ENCODE data around the gene MSGN1. TPM values are rescaled to one million over a fixed set of nuclear protein-coding genes. Genes with fewer than 3 reads are reported as not detected.

MSGN1 gene, protein sequence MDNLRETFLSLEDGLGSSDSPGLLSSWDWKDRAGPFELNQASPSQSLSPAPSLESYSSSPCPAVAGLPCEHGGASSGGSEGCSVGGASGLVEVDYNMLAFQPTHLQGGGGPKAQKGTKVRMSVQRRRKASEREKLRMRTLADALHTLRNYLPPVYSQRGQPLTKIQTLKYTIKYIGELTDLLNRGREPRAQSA
- total RNA-seq (not detected), polyA plus RNA-seq (not detected)

DNA sequence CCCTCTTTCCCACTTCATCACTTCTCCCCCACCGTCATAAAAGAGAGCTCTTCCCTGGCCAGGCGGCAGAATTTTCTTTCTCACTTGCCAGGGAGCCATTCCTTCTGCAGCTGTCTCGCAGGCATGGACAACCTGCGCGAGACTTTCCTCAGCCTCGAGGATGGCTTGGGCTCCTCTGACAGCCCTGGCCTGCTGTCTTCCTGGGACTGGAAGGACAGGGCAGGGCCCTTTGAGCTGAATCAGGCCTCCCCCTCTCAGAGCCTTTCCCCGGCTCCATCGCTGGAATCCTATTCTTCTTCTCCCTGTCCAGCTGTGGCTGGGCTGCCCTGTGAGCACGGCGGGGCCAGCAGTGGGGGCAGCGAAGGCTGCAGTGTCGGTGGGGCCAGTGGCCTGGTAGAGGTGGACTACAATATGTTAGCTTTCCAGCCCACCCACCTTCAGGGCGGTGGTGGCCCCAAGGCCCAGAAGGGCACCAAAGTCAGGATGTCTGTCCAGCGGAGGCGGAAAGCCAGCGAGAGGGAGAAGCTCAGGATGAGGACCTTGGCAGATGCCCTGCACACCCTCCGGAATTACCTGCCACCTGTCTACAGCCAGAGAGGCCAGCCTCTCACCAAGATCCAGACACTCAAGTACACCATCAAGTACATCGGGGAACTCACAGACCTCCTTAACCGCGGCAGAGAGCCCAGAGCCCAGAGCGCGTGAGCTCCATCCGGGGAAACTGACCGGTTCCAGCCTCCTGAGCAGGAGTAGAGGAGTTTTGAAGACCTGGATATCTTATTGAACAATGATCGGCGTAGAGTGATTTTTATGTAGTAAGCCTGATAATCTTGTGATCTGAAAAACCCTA lies at the start of gene MSGN1:
Gene MSGN1, plus strand, starts transcription at position 65 of the 850 bp plus-strand sequence. Its CDS starts 59 bp downstream, at position 124.
- Histone ChIP-seq H3K27ac (ENCODE audit: low read depth) (no peak within 1 kb of the TSS), H3K36me3 (ENCODE audit: insufficient read depth) (no peaks in the 10 kb centered on the region), H3K4me3 (ENCODE audit: low read depth, low read length) (no peak within 1 kb of the TSS), H3K4me1 (ENCODE audit: insufficient read depth) (no peaks in the 10 kb centered on the region)
- 86% methylated on average over 26 of the region's 26 CpGs for WGBS
- no peak for DNase-seq (ENCODE audit: extremely low spot score)

DNA sequence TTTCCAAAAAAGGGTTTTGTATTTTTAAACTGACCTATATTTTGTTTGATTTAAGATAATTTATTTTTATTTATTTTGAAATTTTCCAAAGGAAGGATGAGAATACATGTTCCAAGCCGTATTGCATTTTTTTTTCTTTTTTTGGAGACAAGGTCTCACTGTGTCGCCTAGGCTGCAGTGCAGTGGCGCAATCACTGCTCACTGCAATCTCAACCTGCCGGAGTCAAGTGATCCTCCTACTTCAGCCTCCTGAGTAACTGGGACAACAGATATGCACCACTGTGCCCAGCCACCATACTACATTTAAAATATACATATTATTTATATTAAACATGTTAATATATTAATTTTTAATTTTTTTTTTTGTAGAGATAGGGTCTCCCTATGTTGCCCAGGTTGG lies 47.4 kb upstream of the MSGN1 start:
- Histone ChIP-seq H3K27ac (ENCODE audit: low read depth) (no peak overlapping the region), H3K4me1 (ENCODE audit: insufficient read depth) (no peaks in the 10 kb centered on the region), H3K36me3 (ENCODE audit: insufficient read depth) (peaks cover 2% of the 10 kb centered on the region), H3K4me3 (ENCODE audit: low read depth, low read length) (no peak overlapping the region)
- WGBS = 97% methylated on average over 4 of the region's 4 CpGs
- no peak for DNase-seq (ENCODE audit: extremely low spot score)

DNA sequence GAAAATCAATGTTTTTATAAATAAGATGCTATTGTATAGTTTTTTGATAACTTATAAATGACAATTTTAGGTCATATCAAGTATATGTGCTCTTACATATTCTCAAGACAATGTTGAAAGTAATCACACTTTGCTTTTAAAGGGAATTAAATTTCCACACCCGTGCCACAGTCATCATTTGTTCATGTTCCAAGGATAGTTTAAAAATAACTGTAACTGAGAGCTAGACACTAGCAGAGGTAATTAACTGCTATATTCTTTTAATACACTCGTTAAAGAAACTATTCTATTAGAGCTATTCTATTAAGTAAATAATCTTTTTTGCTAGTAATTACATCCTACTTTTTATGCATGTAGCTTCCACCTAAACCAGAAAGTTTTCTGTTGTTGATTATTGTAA lies 44.3 kb upstream of the MSGN1 start:
- DNase-seq (ENCODE audit: extremely low spot score) = no peak
- no peak overlapping the region for H3K4me3 ChIP-seq (ENCODE audit: low read depth, low read length)
- no peaks in the 10 kb centered on the region for H3K4me1 ChIP-seq (ENCODE audit: insufficient read depth)
- WGBS = 97% methylated on average over 2 of the region's 2 CpGs
- H3K36me3 ChIP-seq (ENCODE audit: insufficient read depth) = peaks cover 2% of the 10 kb centered on the region
- no peak overlapping the region for H3K27ac ChIP-seq (ENCODE audit: low read depth)

DNA sequence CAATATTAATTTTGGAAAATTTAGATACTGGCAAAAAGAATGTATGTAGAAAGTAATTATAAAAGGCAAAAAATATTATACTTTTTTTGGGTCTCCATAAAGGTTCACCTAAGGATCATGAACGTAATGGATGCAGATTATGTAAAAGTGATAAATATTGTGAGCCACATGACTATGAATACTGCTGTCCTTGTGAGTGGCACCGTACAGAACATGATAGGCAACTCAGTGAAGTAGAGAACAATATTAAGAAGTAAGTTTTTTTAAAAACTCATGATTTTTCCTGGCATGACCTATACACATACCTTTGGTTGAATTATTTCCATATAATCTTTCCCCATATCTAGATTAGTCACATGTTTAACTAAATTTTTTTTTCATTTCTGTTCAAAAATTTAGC lies 43.7 kb upstream of the MSGN1 start:
- Histone ChIP-seq H3K4me1 (ENCODE audit: insufficient read depth) (no peaks in the 10 kb centered on the region), H3K4me3 (ENCODE audit: low read depth, low read length) (no peak overlapping the region), H3K27ac (ENCODE audit: low read depth) (no peak overlapping the region), H3K36me3 (ENCODE audit: insufficient read depth) (peaks cover 2% of the 10 kb centered on the region)
- no peak for DNase-seq (ENCODE audit: extremely low spot score)
- 91% methylated on average over 2 of the region's 2 CpGs for WGBS

DNA sequence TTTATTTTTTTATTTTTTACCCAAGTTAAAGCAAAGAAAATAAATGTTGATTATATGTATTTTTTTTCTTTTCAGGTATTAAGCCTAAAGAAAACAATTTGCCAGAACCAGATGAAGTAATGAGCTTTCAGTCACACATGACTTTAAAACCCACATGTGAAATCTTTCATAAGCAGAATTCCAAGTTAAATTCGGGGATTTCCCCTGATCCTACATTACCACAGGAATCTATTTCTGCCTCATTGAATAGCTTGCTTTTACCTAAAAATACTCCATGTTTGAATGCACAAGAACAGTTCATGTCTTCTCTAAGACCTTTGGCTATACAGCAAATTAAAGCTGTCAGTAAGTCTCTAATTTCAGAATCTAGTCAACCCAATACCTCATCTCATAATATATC lies 35.7 kb upstream of the MSGN1 start:
- 87% methylated on average over 1 of the region's 1 CpG for WGBS
- no peak overlapping the region for H3K4me3 ChIP-seq (ENCODE audit: low read depth, low read length)
- no peak overlapping the region for H3K27ac ChIP-seq (ENCODE audit: low read depth)
- DNase-seq (ENCODE audit: extremely low spot score) = no peak
- peaks cover 2% of the 10 kb centered on the region for H3K36me3 ChIP-seq (ENCODE audit: insufficient read depth)
- H3K4me1 ChIP-seq (ENCODE audit: insufficient read depth) = no peaks in the 10 kb centered on the region

DNA sequence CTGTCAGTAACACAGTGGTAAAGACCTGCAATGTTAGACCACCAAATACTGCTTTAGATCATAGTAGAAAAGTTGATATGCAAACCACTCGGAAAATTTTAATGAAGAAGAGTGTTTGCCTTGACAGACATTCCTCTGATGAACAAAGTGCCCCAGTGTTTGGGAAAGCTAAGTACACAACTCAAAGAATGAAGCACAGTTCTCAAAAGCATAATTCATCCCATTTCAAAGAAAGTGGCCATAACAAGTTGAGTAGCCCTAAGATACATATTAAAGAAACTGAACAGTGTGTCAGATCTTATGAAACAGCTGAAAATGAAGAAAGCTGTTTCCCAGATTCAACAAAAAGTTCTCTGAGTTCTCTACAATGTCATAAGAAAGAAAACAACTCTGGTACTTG lies 34.8 kb upstream of the MSGN1 start:
- 88% methylated on average over 1 of the region's 1 CpG for WGBS
- Histone ChIP-seq H3K27ac (ENCODE audit: low read depth) (no peak overlapping the region), H3K36me3 (ENCODE audit: insufficient read depth) (peaks cover 2% of the 10 kb centered on the region), H3K4me1 (ENCODE audit: insufficient read depth) (no peaks in the 10 kb centered on the region), H3K4me3 (ENCODE audit: low read depth, low read length) (no peak overlapping the region)
- DNase-seq (ENCODE audit: extremely low spot score) = no peak

DNA sequence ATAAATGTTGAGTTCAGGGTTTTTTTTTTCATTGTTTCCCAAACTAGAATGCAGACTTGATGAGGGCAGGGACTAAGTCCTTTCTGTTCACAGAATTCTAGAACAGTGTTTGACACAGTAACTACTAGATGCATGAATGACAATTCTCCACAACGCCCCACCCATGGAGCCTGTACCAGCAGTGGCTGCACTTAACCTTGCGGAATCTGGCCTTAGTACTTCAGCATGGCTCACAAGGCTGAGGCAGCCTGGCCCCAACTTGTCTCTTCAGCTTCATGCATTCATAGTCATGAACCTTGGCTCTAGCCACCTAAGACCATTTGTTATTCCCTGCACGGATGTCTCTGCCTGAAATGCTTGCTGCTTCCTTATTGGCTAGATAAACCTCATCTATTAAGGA lies 29.5 kb upstream of the MSGN1 start:
- no peak overlapping the region for H3K4me3 ChIP-seq (ENCODE audit: low read depth, low read length)
- no peaks in the 10 kb centered on the region for H3K36me3 ChIP-seq (ENCODE audit: insufficient read depth)
- H3K27ac ChIP-seq (ENCODE audit: low read depth) = no peak overlapping the region
- H3K4me1 ChIP-seq (ENCODE audit: insufficient read depth) = no peaks in the 10 kb centered on the region
- WGBS = 78% methylated on average over 3 of the region's 3 CpGs
- DNase-seq (ENCODE audit: extremely low spot score) = no peak

DNA sequence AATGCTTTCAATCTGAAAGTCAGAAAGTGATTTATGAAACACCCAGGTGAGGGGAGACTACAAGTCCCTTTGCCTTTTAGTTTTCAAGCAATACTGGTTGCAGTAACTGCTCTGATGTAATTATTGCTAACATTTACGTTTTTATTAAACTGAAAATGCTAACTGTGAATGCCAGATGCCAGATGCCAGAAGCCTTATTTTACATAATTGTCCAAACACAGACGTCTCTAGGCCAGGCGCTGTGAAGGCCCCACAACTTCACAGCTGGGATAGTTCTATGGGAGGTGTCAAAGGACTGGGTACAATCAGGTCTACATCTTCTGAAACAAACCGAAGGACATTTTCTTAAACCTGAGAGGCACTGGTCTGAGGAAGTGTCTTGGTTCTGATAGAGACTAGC lies 27.5 kb upstream of the MSGN1 start:
- H3K4me3 ChIP-seq (ENCODE audit: low read depth, low read length) = no peak overlapping the region
- H3K4me1 ChIP-seq (ENCODE audit: insufficient read depth) = no peaks in the 10 kb centered on the region
- 66% methylated on average over 4 of the region's 4 CpGs for WGBS
- DNase-seq (ENCODE audit: extremely low spot score) = no peak
- no peaks in the 10 kb centered on the region for H3K36me3 ChIP-seq (ENCODE audit: insufficient read depth)
- no peak overlapping the region for H3K27ac ChIP-seq (ENCODE audit: low read depth)

DNA sequence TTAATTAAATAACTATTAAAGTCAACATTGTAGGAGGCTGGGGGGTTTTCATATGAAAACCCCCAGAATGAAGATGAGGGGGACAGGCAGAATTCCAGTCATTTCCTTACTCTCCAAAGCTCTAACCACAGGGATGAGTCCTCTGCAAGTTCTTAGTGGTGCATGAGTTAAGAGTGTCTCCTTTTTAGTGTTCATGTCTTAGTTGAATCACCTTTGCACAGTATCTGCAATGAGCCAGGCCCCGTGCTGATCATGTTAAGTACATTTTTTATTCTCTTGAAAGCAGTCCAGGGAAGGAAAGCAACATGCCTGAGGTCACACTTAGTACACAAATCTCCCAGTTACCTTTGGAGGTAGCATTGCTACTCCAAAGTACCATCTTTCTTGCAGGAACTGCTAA lies 25.7 kb upstream of the MSGN1 start:
- no peaks in the 10 kb centered on the region for H3K4me1 ChIP-seq (ENCODE audit: insufficient read depth)
- H3K4me3 ChIP-seq (ENCODE audit: low read depth, low read length) = no peak overlapping the region
- 69% methylated on average over 1 of the region's 1 CpG for WGBS
- no peaks in the 10 kb centered on the region for H3K36me3 ChIP-seq (ENCODE audit: insufficient read depth)
- no peak overlapping the region for H3K27ac ChIP-seq (ENCODE audit: low read depth)
- DNase-seq (ENCODE audit: extremely low spot score) = no peak

DNA sequence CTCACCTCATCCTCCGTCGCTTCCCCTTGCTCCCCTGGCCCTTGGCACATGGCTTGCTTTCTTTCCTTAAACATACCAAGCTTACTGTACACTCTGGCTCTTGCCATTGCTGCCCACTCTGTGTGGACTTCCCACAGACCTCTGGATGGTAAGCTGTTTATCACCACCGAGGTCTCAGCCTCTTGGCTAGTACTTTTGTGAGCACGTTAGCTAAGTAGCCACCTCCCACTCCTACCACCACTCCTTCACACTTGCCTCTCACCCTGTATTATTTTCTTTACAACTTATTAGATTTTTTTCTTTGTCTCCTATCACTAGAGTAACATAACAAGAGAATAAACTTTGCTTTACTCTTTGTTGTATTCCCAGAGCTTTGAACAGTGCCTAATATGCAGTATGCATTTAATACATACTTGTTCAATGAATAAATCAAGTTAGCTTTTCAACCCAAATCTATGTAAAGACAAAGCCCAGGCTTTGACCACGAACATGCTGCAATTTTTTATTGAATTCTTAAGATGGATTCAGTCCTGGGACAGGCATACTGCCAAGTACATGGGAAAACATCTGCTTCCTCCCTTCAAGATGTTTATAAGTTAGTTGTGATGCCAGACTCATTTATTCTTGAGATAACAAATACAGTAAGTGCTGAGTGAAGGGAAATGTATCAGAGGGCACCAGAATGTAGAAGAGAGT lies 25.0 kb upstream of the MSGN1 start:
- peak; percentile 49 for DNase-seq (ENCODE audit: extremely low spot score)
- Histone ChIP-seq H3K27ac (ENCODE audit: low read depth) (no peak overlapping the region), H3K4me3 (ENCODE audit: low read depth, low read length) (no peak overlapping the region), H3K36me3 (ENCODE audit: insufficient read depth) (no peaks in the 10 kb centered on the region), H3K4me1 (ENCODE audit: insufficient read depth) (no peaks in the 10 kb centered on the region)
- 34% methylated on average over 5 of the region's 5 CpGs for WGBS

DNA sequence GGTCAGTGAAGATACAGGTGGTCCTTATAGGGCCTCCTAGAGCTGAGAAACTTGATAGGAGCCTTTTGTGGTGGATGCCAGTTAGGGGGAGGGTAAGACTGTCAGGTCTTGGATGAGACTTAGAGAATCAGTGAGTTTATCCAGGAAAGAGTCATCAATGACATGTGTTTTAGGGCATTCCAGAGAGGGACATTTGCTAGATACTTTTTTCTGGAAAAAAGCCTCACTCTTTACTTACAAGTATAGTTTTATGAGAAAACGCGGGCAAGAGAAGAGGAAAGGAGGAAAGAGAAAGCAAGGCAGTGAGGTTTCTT lies 24.5 kb upstream of the MSGN1 start:
- Histone ChIP-seq H3K4me3 (ENCODE audit: low read depth, low read length) (no peak overlapping the region), H3K4me1 (ENCODE audit: insufficient read depth) (no peaks in the 10 kb centered on the region), H3K27ac (ENCODE audit: low read depth) (no peak overlapping the region), H3K36me3 (ENCODE audit: insufficient read depth) (no peaks in the 10 kb centered on the region)
- DNase-seq (ENCODE audit: extremely low spot score) = no peak
- WGBS = 65% methylated on average over 2 of the region's 2 CpGs

DNA sequence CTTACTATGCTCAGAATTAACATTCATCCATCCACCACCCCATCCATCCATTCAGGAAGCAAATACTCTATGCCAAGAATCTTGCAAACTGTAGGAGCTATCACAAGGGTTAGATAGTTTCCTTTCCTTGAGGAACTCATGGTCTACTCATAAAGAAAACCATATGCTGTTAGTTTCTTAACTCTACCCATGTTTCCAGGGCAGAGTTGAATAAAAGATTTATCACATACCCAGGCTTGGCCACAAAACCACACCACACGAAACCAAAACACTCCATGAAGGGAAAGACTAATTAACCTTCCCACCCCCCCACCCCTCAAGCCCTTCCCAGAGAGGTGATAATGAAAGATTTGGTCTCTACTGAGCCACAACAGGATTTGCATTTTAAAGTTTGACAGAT lies 23.7 kb upstream of the MSGN1 start:
- no peak for DNase-seq (ENCODE audit: extremely low spot score)
- WGBS = 61% methylated on average over 1 of the region's 1 CpG
- Histone ChIP-seq H3K27ac (ENCODE audit: low read depth) (no peak overlapping the region), H3K4me1 (ENCODE audit: insufficient read depth) (no peaks in the 10 kb centered on the region), H3K36me3 (ENCODE audit: insufficient read depth) (no peaks in the 10 kb centered on the region), H3K4me3 (ENCODE audit: low read depth, low read length) (no peak overlapping the region)

DNA sequence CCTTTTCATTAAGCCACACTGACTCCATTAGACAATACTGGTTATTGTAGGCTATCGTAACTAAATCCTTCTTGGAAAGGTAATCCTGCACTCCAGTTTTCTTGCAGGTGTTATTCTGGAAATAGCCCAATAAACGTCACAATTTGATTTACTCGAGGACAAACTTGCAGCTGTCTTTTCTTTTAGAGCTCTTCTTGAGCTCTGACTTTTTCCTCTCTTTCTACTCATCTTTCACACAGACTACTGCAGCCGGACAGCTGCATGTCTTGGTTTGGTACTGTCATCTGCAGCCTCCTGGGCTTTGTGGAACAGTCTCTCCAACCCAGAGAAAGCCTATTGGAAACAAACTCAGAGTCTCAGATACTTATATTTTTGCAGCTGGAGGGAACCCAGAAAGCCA lies 23.0 kb upstream of the MSGN1 start:
- 60% methylated on average over 4 of the region's 4 CpGs for WGBS
- H3K36me3 ChIP-seq (ENCODE audit: insufficient read depth) = no peaks in the 10 kb centered on the region
- H3K4me3 ChIP-seq (ENCODE audit: low read depth, low read length) = no peak overlapping the region
- no peak overlapping the region for H3K27ac ChIP-seq (ENCODE audit: low read depth)
- DNase-seq (ENCODE audit: extremely low spot score) = no peak
- H3K4me1 ChIP-seq (ENCODE audit: insufficient read depth) = no peaks in the 10 kb centered on the region

DNA sequence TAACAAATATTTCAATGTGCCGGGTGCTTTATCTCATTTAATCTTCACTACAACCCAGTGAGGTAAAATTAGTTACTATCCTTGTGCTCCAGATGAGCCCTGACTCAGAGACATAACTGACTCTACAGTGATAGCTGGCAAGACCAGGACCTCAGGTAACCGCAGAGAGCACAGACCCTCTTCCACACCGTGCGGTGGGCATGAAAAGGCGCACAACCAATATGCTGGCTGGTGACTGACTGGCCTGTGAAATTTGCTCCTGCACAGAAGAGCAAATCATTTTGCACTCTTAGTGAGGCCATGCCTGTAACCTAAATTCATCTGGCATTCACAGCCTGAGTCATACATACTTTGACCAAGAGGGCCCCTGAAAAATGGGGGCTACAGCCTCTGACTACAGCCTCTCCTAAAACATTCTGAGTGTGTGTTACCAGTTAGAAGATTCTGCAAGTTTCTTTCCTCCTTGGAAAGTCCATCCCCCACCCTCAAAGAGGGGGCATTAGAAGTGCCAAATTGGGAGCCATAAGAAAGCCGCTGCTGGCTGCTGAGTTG lies 22.4 kb upstream of the MSGN1 start:
- H3K4me3 ChIP-seq (ENCODE audit: low read depth, low read length) = no peak overlapping the region
- H3K4me1 ChIP-seq (ENCODE audit: insufficient read depth) = no peaks in the 10 kb centered on the region
- no peak for DNase-seq (ENCODE audit: extremely low spot score)
- H3K27ac ChIP-seq (ENCODE audit: low read depth) = no peak overlapping the region
- WGBS = 80% methylated on average over 6 of the region's 6 CpGs
- H3K36me3 ChIP-seq (ENCODE audit: insufficient read depth) = no peaks in the 10 kb centered on the region

Measured in urinary bladder (tissue), 4 donors.